ENCODE results near the gene TMEM108.

Gene TMEM108

DNA sequence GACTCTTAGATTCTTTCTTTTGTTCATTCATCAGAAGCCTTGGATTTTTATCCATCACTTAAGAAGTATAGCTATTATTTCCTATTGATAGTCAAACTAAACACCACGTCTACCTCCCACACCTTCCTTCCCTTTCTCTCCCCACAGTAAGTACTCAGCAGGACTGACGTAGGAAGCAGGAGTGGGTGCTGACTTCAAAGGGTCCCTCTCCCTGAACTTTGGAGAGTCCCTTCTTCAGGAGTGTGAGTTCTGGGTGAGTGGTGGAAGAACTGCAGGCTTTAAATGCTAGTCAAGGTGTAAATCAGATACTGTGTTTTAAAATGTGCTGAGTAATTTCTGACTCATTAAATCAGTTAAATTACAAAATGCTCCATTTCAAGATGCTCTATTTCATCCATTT lies 235.2 kb downstream of the TMEM108 start:
- Histone ChIP-seq H3K4me3 (ENCODE audit: low read length) (no peak overlapping the region), H3K4me2 (ENCODE audit: low read length) (no peak overlapping the region), H3K4me1 (ENCODE audit: control insufficient read depth, low read length) (peaks cover 12% of the 10 kb centered on the region), H3K36me3 (ENCODE audit: control insufficient read depth, low read length) (no peaks in the 10 kb centered on the region), H4K20me1 (ENCODE audit: control insufficient read depth, insufficient read depth, low read depth, low read length) (no peaks in the 10 kb centered on the region), H3F3A (ENCODE audit: control insufficient read depth, insufficient read depth) (no peaks in the 10 kb centered on the region), H3K79me2 (ENCODE audit: control insufficient read depth, low read length) (no peaks in the 10 kb centered on the region), H3K27ac (ENCODE audit: low read depth, low read length) (no peak overlapping the region), H3K9me2 (replicated peaks; ENCODE audit: control insufficient read depth, low read length) (no peaks in the 10 kb centered on the region), H3K27me3 (ENCODE audit: control insufficient read depth, low read length) (no peaks in the 10 kb centered on the region; the same call in 1 of the 2 replicates), H3K9me3 (ENCODE audit: control insufficient read depth, insufficient read depth, low read length) (no peaks in the 10 kb centered on the region)
- TF ChIP-seq, protein P1, sequence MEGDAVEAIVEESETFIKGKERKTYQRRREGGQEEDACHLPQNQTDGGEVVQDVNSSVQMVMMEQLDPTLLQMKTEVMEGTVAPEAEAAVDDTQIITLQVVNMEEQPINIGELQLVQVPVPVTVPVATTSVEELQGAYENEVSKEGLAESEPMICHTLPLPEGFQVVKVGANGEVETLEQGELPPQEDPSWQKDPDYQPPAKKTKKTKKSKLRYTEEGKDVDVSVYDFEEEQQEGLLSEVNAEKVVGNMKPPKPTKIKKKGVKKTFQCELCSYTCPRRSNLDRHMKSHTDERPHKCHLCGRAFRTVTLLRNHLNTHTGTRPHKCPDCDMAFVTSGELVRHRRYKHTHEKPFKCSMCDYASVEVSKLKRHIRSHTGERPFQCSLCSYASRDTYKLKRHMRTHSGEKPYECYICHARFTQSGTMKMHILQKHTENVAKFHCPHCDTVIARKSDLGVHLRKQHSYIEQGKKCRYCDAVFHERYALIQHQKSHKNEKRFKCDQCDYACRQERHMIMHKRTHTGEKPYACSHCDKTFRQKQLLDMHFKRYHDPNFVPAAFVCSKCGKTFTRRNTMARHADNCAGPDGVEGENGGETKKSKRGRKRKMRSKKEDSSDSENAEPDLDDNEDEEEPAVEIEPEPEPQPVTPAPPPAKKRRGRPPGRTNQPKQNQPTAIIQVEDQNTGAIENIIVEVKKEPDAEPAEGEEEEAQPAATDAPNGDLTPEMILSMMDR (IDR thresholded peaks at IDR 0.05; ENCODE audit: low read depth, low read length, poor library complexity, severe bottlenecking): no peak
- TF ChIP-seq EZH2phosphoT487 (IDR thresholded peaks at IDR 0.05; ENCODE audit: borderline replicate concordance, low read length): no peak

DNA sequence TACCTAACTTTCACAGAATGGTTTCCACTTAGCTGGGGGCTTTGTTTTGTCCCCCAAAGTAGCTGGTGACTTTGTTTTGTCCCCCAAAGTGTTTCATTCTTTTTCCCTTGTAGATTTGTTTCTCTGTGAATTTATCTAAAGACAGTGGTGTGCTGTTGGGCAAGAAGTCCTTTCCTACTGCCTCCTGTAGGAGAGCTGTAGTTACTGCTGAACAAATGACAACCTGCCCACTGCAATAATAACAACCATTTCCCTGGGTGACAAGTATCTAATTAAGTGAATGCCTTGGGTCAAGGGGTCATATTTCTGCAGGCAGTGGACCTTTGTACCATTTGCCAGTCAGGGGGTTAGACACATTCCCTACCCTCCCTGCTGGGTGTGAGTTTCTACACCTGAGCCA lies 236.3 kb downstream of the TMEM108 start:
- no peak overlapping the region; the same call in 1 of the 2 replicates for H3K4me3 ChIP-seq (ENCODE audit: low read length)
- no peak overlapping the region for H3K27ac ChIP-seq (ENCODE audit: low read depth, low read length)
- no peaks in the 10 kb centered on the region for H3F3A ChIP-seq (ENCODE audit: control insufficient read depth, insufficient read depth)
- H3K4me2 ChIP-seq (ENCODE audit: low read length): peak overlapping the region; percentile 10; the same call in 1 of the 2 replicates
- no peaks in the 10 kb centered on the region for H3K27me3 ChIP-seq (ENCODE audit: control insufficient read depth, low read length)
- no peaks in the 10 kb centered on the region for H3K9me2 ChIP-seq (replicated peaks; ENCODE audit: control insufficient read depth, low read length)
- no peaks in the 10 kb centered on the region for H3K36me3 ChIP-seq (ENCODE audit: control insufficient read depth, low read length)
- H3K9me3 ChIP-seq (ENCODE audit: control insufficient read depth, insufficient read depth, low read length): no peaks in the 10 kb centered on the region
- TF ChIP-seq, protein P1 (IDR thresholded peaks at IDR 0.05; ENCODE audit: low read depth, low read length, poor library complexity, severe bottlenecking): peak; percentile 32
- no peak for TF ChIP-seq EZH2phosphoT487 (IDR thresholded peaks at IDR 0.05; ENCODE audit: borderline replicate concordance, low read length)
- peaks cover 12% of the 10 kb centered on the region for H3K4me1 ChIP-seq (ENCODE audit: control insufficient read depth, low read length)
- H4K20me1 ChIP-seq (ENCODE audit: control insufficient read depth, insufficient read depth, low read depth, low read length): no peaks in the 10 kb centered on the region
- H3K79me2 ChIP-seq (ENCODE audit: control insufficient read depth, low read length): no peaks in the 10 kb centered on the region

DNA sequence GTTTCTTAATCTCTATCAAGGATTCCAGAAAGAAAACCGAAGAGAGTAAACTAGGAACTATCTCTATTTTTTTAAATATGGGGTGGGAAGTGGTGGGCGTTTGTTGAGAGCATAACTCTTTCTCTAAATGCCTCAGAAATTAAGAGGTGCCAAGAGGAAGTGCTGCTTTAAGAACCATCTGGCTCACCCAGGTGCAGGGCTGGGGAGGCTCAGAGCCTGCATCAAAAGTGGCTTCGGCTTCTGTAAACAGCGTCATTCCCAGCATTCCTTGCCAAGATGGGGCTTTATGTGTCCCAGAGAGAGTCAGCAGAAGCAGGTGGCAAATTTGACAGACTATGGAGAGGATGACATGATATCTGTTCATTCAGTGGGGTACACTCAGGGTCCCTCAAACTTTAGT lies 238.4 kb downstream of the TMEM108 start:
- Histone ChIP-seq H3K27me3 (ENCODE audit: control insufficient read depth, low read length) (no peaks in the 10 kb centered on the region), H3F3A (ENCODE audit: control insufficient read depth, insufficient read depth) (no peaks in the 10 kb centered on the region), H3K9me3 (ENCODE audit: control insufficient read depth, insufficient read depth, low read length) (no peaks in the 10 kb centered on the region), H3K4me2 (ENCODE audit: low read length) (no peak overlapping the region), H4K20me1 (ENCODE audit: control insufficient read depth, insufficient read depth, low read depth, low read length) (no peaks in the 10 kb centered on the region), H3K4me1 (ENCODE audit: control insufficient read depth, low read length) (peaks cover 12% of the 10 kb centered on the region), H3K9me2 (replicated peaks; ENCODE audit: control insufficient read depth, low read length) (no peaks in the 10 kb centered on the region), H3K79me2 (ENCODE audit: control insufficient read depth, low read length) (no peaks in the 10 kb centered on the region), H3K4me3 (ENCODE audit: low read length) (no peak overlapping the region), H3K27ac (ENCODE audit: low read depth, low read length) (no peak overlapping the region), H3K36me3 (ENCODE audit: control insufficient read depth, low read length) (no peaks in the 10 kb centered on the region)
- TF ChIP-seq EZH2phosphoT487 (IDR thresholded peaks at IDR 0.05; ENCODE audit: borderline replicate concordance, low read length): no peak
- TF ChIP-seq, protein P1 (IDR thresholded peaks at IDR 0.05; ENCODE audit: low read depth, low read length, poor library complexity, severe bottlenecking): no peak
